Measurements from ENCODE around the gene SMIM44. TPM values are rescaled to one million over a fixed set of nuclear protein-coding genes. Genes with fewer than 3 reads are reported as not detected.

Gene SMIM44
- total and polyA plus RNA-seq, 9 of the 15 experiments (the other 6 are each of a cell fraction or from before 2014, with no cell fraction given), result not detected

DNA sequence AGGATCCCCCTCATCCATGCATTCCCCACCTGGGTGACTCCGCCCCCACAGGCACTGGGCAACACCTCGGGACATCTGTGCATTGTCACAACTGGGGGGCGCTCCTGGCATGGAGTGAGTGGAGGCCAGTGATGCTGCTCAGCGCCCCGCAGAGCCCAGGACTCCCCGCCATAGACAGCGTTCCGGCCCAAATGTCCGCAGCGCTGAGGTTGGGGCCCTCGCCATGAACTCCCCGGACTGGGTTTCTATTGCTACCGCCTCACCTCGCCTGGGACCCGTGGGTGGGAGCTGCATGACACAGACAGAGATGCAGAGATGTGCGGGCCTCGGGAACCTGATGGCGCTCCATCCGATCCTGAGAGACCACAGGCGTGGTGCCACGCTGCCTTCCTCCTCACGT is 27.5 kb upstream of the SMIM44 start:
- intact Hi-C loops (cut with micrococcal nuclease) (no loop called here), in situ Hi-C loops (cut with MboI) (no loop called here)
- no peak for TF ChIP-seq ZNF780A (CRISPR knock-in tag; IDR thresholded peaks at IDR 0.05)
- TF ChIP-seq POLR2G (IDR thresholded peaks at IDR 0.05; ENCODE audit: low read depth, low read length), result 0 out of 2 replicates have a peak, but pooled peaks have one; percentile 39
- FAIRE-seq (no peak), DNase-seq (ENCODE audit: extremely low read depth in 1 of 4, low spot score in 3 of 4) (no peak), ATAC-seq (no peak)
- Histone ChIP-seq H3K9me3 (replicated peaks; ENCODE audit: control insufficient read depth, insufficient read depth, low read depth, low read length) (no peaks in the 10 kb centered on the region), H3K27me3 (ENCODE audit: control insufficient read depth in 2 of 2, insufficient read depth in 2 of 2, low read length in 2 of 2) (no peaks in the 10 kb centered on the region), H3K36me3 (ENCODE audit: control insufficient read depth, insufficient read depth, low read length) (peaks cover 38% of the 10 kb centered on the region; the same call in 2 of the 3 replicates), H3K9ac (ENCODE audit: insufficient read depth in 1 of 2, low read depth in 2 of 2, low read length in 2 of 2) (peak overlapping the region in 1 of 2 experiments; percentile 1; a peak in 1 of 4 replicates), H3K27ac (ENCODE audit: extremely low read depth, low read depth, low read length) (no peak overlapping the region), H2AFZ (ENCODE audit: low read depth, low read length) (no peak overlapping the region), H4K20me1 (replicated peaks; ENCODE audit: control insufficient read depth, insufficient read depth, low read length) (peaks cover 64% of the 10 kb centered on the region), H3K4me2 (ENCODE audit: insufficient read depth, low read length) (no peak overlapping the region), H3K9me1 (ENCODE audit: control insufficient read depth, insufficient read depth, low read length) (peaks cover 14% of the 10 kb centered on the region), H3K4me3 (no peak overlapping the region), H3K79me2 (ENCODE audit: control insufficient read depth, insufficient read depth, low read length) (peaks cover 91% of the 10 kb centered on the region), H3K4me1 (replicated peaks in 1 of 2; ENCODE audit: control insufficient read depth in 2 of 2, insufficient read depth in 2 of 2, low read length in 2 of 2) (peaks cover 11 to 83% of the 10 kb centered on the region in 2 experiments; a peak in 4 of 5 replicates)
- WGBS (ENCODE audit: insufficient coverage, low coverage, missing lambda C conversion rate), result 92% methylated on average over 20 of the region's 22 CpGs
- POLR2A ChIA-PET, result interaction anchor here (1.4 kb wide), 1 partner anchor 10 kb away, joined by 4 read pairs; no protein-coding TSS in a partner anchor
- CTCF ChIA-PET (ENCODE audit: low intra/inter-chr PET ratio), result no interaction called here
- no TSS peak for BruUV-seq (replicated peaks)

GRCh38 chr19:3509566-3509989 is 26.3 kb upstream of the SMIM44 start:
- Histone ChIP-seq H3K9ac (ENCODE audit: insufficient read depth in 1 of 2, low read depth in 2 of 2, low read length in 2 of 2) (peak overlapping the region in 1 of 2 experiments; percentile 53; a peak in 2 of 4 replicates), H3K36me3 (ENCODE audit: control insufficient read depth, insufficient read depth, low read length) (peaks cover 38% of the 10 kb centered on the region; the same call in 2 of the 3 replicates), H3K4me1 (replicated peaks in 1 of 2; ENCODE audit: control insufficient read depth in 2 of 2, insufficient read depth in 2 of 2, low read length in 2 of 2) (peaks cover 15 to 88% of the 10 kb centered on the region in 2 experiments; a peak in 4 of 5 replicates), H3K4me2 (ENCODE audit: insufficient read depth, low read length) (no peak overlapping the region), H3K4me3 (no peak overlapping the region), H2AFZ (ENCODE audit: low read depth, low read length) (no peak overlapping the region), H3K9me1 (ENCODE audit: control insufficient read depth, insufficient read depth, low read length) (peaks cover 14% of the 10 kb centered on the region), H3K27ac (ENCODE audit: extremely low read depth, low read depth, low read length) (peak overlapping the region; percentile 30; the same call in 1 of the 3 replicates), H3K79me2 (ENCODE audit: control insufficient read depth, insufficient read depth, low read length) (peaks cover 86% of the 10 kb centered on the region), H4K20me1 (replicated peaks; ENCODE audit: control insufficient read depth, insufficient read depth, low read length) (peaks cover 58% of the 10 kb centered on the region), H3K9me3 (replicated peaks; ENCODE audit: control insufficient read depth, insufficient read depth, low read depth, low read length) (no peaks in the 10 kb centered on the region), H3K27me3 (ENCODE audit: control insufficient read depth in 2 of 2, insufficient read depth in 2 of 2, low read length in 2 of 2) (no peaks in the 10 kb centered on the region)
- POLR2A ChIA-PET, result interaction anchor here (1.4 kb wide), 1 partner anchor 11 kb away, joined by 4 read pairs; no protein-coding TSS in a partner anchor
- ATAC-seq, result no peak
- no peak for TF ChIP-seq BMI1 (IDR thresholded peaks at IDR 0.05; ENCODE audit: low read length)
- 0 out of 2 replicates have a peak, but pooled peaks have one; percentile 25 for TF ChIP-seq FOSL1 (tag; conservative IDR thresholded peaks at IDR 0.05)
- TF ChIP-seq KAT8 (IDR thresholded peaks at IDR 0.05; ENCODE audit: low read depth), result no peak
- peak in 1 of 4 experiments; percentile 27 for DNase-seq (ENCODE audit: extremely low read depth in 1 of 4, low spot score in 3 of 4)
- 76% methylated on average over 15 of the region's 15 CpGs for WGBS (ENCODE audit: insufficient coverage, low coverage, missing lambda C conversion rate)
- intact Hi-C loops (cut with micrococcal nuclease), result no loop called here
- no TSS peak for BruUV-seq (replicated peaks)
- in situ Hi-C loops (cut with MboI), result no loop called here
- CTCF ChIA-PET (ENCODE audit: low intra/inter-chr PET ratio), result no interaction called here
- no peak for FAIRE-seq

Data from K562 (cell line).